Natural killer cell treated with Interleukin-12 subunit alpha and Interleukin-12 subunit beta and Interleukin-15 and Interleukin-18, amount 100 ng/mL, for 72 hours (primary cell): ENCODE data around the gene CDX2. TPM values are rescaled to one million over a fixed set of nuclear protein-coding genes. Genes with fewer than 3 reads are reported as not detected.

ENCODE experiments used
- ATAC-seq, 2 donors: fragments of 150-1000 bp; cut with Tn5 transposase in 1 of 2; sonication (Bioruptor Pico), chemical (Tn5 transposase) in 1 of 2; 2 replicates each; pipeline ENCODE4 v1.10.0; 2021
- DNase-seq: peaks from one replicate; pipeline ENCODE4 v3.0.0; 2022; ENCODE audit warnings: low spot score
- H3K27ac Mint-ChIP-seq, 2 donors: 1 replicate in 1 of 2; 2 replicates in 1 of 2; pipeline ENCODE4 v1.8.0; 2022; ENCODE audit warnings: mixed read lengths in 2 of 2, mild to moderate bottlenecking in 1 of 2, moderate library complexity in 1 of 2
- H3K27me3 Mint-ChIP-seq, 2 donors: 1 replicate in 1 of 2; 2 replicates in 1 of 2; pipeline ENCODE4 v1.8.0; 2022; ENCODE audit warnings: mixed read lengths in 2 of 2
- H3K36me3 Mint-ChIP-seq: one replicate; pipeline ENCODE4 v1.8.0; 2022; ENCODE audit warnings: mixed read lengths
- H3K4me1 Mint-ChIP-seq, 2 donors: 1 replicate in 1 of 2; 2 replicates in 1 of 2; pipeline ENCODE4 v1.8.0; 2022; ENCODE audit warnings: low read depth in 2 of 2, mixed read lengths in 2 of 2, mild to moderate bottlenecking in 1 of 2
- H3K4me3 Mint-ChIP-seq: one replicate; pipeline ENCODE4 v1.8.0; 2022; ENCODE audit warnings: mixed read lengths
- H3K9me3 Mint-ChIP-seq: 2 replicates; pipeline ENCODE4 v1.8.0; 2022; ENCODE audit warnings: mixed read lengths
- total RNA-seq, 2 donors: library from RNA; stranded (reverse); gene quantifications; one replicate each; pipeline ENCODE4 v1.2.3, GENCODE V29; 2022

CDX2 gene
- total RNA-seq, 2 donors from 2014 or later, result not detected

DNA sequence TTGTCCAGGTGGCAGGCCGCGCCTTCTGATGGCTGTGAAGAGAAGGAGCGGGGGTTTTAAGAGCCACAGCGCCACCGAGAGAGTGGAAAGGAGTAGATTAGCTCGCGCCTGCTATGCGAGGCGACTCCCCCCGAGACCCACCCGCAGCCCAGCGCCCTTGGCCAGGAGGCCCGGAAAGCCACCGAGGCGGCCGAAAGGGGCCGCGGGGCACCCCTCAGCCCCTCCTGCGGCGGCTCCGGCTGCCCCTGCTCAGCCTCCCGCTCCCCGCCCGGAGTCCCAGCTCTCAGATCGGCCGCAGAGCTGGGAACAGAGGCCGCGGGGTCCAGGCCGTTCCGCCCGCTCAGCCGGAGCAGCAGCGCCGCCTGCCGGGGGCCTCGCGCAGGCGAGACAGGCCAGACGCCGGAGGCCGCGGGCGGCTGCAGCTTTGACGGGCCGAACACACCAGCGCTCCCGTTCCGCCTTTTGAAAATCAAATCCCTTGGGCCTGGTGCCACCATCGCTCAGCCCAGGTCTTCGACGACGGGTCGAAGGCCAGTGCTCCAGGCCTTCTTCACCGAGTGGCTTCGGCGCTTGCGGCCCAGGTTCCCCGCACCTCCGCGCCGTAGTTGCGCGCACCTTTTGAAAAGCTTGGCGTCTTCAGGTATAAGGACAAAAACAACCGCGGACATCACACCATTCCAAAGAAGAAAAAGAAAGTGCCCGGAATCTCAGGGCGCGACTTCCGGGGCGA is 15.3 kb downstream of the CDX2 start:
- Mint-ChIP-seq H3K27ac (no peak overlapping the region), H3K36me3 (no peaks in the 10 kb centered on the region), H3K9me3 (no peaks in the 10 kb centered on the region), H3K27me3 (peaks cover 29 to 48% of the 10 kb centered on the region in 2 donors), H3K4me1 (peaks cover 7 to 9% of the 10 kb centered on the region in 2 donors), H3K4me3 (peak overlapping the region; percentile 71)
- DNase-seq, result no peak
- peak; percentile 93 to 96 for ATAC-seq

DNA sequence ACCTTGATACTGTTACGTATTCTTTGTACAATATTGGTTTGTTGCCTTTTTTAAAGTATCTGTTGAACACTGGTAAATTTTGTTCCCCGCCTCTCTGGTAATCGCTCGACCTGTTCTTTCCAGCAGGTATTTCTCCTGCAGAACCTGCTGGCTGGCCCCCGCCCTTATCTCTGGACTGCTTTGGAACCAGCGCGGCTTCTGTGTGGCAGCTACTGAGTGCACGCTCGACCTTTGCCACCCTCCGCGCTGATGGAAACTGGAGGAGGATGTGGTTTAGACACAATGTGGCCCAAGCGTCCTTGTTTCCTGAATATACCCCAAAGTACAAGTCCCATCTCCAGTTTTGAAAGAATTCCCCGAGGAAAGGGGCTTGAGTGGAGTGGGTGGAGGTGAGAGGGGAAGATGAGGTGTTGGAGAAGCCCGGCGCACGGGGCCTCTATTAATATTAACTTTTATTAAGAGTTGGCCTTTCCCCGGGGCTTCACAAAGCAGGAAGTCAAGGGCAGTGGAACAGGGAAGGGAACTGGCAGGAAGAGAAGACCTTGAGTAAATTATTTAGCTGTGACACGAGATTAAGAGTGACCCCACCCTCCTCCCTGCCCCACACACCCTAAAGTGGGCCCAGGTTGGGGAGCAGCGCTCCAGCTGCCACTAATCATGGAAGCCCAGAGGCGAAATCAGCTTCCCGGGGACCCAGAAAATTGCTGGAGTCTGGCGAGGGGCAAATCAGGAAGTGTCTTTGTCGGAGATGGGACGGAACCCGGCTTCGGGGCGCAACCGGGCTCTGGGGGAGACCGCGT is 16.0 kb downstream of the CDX2 start:
- H3K4me3 Mint-ChIP-seq, result peak overlapping the region; percentile 60
- H3K27ac Mint-ChIP-seq, result no peak overlapping the region
- ATAC-seq, result no peak

DNA sequence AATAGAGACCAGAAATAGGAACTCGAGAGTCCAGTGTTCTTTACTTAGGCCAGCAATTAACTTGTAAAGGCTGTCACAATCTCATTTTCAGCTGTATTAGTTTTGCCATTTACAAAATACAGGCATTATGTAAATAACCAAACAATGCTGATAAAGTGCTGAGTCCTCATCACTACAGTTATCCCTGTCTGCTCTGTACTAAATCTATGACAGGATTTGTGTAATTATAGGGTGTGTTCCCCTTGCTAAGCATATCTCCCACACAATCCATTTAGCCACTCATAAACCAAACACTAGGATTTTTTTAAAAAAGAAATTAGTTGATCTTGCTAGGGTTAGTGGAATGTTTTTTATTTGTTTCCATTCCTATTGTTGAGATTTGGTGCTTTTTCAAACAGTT is 26.1 kb downstream of the CDX2 start:
- H3K9me3 Mint-ChIP-seq, result no peaks in the 10 kb centered on the region
- no peaks in the 10 kb centered on the region for H3K4me1 Mint-ChIP-seq
- no peaks in the 10 kb centered on the region for H3K36me3 Mint-ChIP-seq
- ATAC-seq (no peak), DNase-seq (no peak)
- no peak overlapping the region for H3K27ac Mint-ChIP-seq
- H3K27me3 Mint-ChIP-seq, result peaks cover 19 to 21% of the 10 kb centered on the region in 2 donors
- H3K4me3 Mint-ChIP-seq, result no peak overlapping the region

More for the DNA sequence above, 16.0 kb downstream of the CDX2 start:
- peaks cover 7 to 9% of the 10 kb centered on the region in 2 donors for H3K4me1 Mint-ChIP-seq
- DNase-seq, result no peak
- no peaks in the 10 kb centered on the region for H3K9me3 Mint-ChIP-seq
- no peaks in the 10 kb centered on the region for H3K36me3 Mint-ChIP-seq
- peaks cover 33 to 43% of the 10 kb centered on the region in 2 donors for H3K27me3 Mint-ChIP-seq

DNA sequence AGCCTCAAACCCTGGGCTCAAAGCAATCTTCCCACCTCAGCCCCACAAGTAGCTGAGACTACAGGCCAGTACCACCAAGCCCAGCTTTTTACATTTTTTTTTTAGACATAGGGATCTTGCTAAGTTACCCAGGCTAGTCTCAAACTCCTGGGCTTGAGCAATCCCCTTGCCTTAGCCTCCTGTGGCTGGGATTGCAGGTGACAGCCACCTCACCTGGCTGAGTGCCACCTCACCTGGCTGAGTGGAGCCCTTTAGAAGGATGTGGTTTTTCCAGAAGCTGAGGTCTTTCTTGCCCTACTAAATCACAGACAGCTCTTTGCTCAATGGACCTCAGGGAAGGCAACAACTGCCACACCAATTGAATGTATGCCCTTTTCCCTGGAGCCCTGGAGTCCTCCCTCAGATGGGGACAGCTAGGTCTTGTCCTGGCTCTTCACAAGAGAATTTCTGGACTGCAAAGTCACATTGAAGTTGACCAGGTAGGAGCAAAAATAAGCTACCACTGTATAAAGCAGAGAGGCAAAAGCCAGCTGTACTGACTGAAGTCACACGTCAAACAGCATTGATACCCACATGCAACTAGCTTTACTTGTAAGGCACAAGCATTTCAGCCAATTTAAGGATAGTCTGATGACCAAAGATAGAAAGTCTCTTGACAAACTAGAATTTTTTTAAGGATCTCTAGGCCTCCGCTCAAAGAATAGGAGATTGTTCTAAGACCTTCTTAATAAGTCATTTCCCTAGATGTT is 35.4 kb downstream of the CDX2 start:
- H3K36me3 Mint-ChIP-seq, result no peaks in the 10 kb centered on the region
- no peaks in the 10 kb centered on the region for H3K9me3 Mint-ChIP-seq
- DNase-seq (no peak), ATAC-seq (no peak)
- no peak overlapping the region for H3K4me3 Mint-ChIP-seq
- H3K4me1 Mint-ChIP-seq, result no peaks in the 10 kb centered on the region
- peaks cover 23 to 38% of the 10 kb centered on the region in 2 donors for H3K27me3 Mint-ChIP-seq
- no peak overlapping the region for H3K27ac Mint-ChIP-seq

GRCh38 chr13:27933118-27933517 is 36.0 kb downstream of the CDX2 start:
- DNase-seq (no peak), ATAC-seq (no peak)
- Mint-ChIP-seq H3K36me3 (no peaks in the 10 kb centered on the region), H3K27me3 (peaks cover 26 to 41% of the 10 kb centered on the region in 2 donors), H3K9me3 (no peaks in the 10 kb centered on the region), H3K4me1 (no peaks in the 10 kb centered on the region), H3K27ac (no peak overlapping the region), H3K4me3 (no peak overlapping the region)

GRCh38 chr13:27929868-27930267 is 39.2 kb downstream of the CDX2 start:
- no peak overlapping the region for H3K4me3 Mint-ChIP-seq
- H3K4me1 Mint-ChIP-seq, result peaks cover 3 to 10% of the 10 kb centered on the region in 2 donors
- ATAC-seq, result no peak
- no peak overlapping the region for H3K27ac Mint-ChIP-seq
- no peak for DNase-seq
- no peaks in the 10 kb centered on the region for H3K9me3 Mint-ChIP-seq
- H3K36me3 Mint-ChIP-seq, result peaks cover 4% of the 10 kb centered on the region
- H3K27me3 Mint-ChIP-seq, result peaks cover 51 to 72% of the 10 kb centered on the region in 2 donors

- Mint-ChIP-seq H3K4me1 (peaks cover 3 to 10% of the 10 kb centered on the region in 2 donors), H3K36me3 (peaks cover 4% of the 10 kb centered on the region), H3K27me3 (peaks cover 53 to 74% of the 10 kb centered on the region in 2 donors), H3K27ac (no peak overlapping the region), H3K4me3 (no peak overlapping the region), H3K9me3 (no peaks in the 10 kb centered on the region)
- DNase-seq (no peak), ATAC-seq (no peak)
These were observed 40.0 kb downstream of the CDX2 start for GRCh38 chr13:27928805-27929753.

DNA sequence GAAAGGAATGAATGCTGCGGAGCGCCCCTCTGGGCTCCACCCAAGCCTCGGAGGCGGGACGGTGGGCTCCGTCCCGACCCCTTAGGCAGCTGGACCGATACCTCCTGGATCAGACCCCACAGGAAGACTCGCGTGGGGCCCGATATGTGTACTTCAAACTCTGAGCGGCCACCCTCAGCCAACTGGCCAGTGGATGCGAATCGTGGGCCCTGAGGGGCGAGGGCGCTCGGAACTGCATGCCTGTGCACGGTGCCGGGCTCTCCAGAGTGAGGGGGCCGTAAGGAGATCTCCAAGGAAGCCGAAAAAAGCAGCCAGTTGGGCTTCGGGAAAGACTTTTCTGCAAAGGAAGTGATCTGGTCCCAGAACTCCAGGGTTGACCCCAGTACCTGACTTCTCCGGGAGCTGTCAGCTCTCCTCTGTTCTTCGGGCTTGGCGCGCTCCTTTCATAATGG is 40.7 kb downstream of the CDX2 start:
- ATAC-seq, result no peak
- peaks cover 9% of the 10 kb centered on the region for H3K36me3 Mint-ChIP-seq
- H3K4me1 Mint-ChIP-seq, result peaks cover 6 to 10% of the 10 kb centered on the region in 2 donors
- no peaks in the 10 kb centered on the region for H3K9me3 Mint-ChIP-seq
- DNase-seq, result no peak
- peaks cover 59 to 74% of the 10 kb centered on the region in 2 donors for H3K27me3 Mint-ChIP-seq
- no peak overlapping the region for H3K4me3 Mint-ChIP-seq
- H3K27ac Mint-ChIP-seq, result no peak overlapping the region

GRCh38 chr13:27927444-27928352 is 41.4 kb downstream of the CDX2 start:
- ATAC-seq (no peak), DNase-seq (no peak)
- H3K4me1 Mint-ChIP-seq, result peaks cover 6 to 10% of the 10 kb centered on the region in 2 donors
- no peaks in the 10 kb centered on the region for H3K9me3 Mint-ChIP-seq
- H3K4me3 Mint-ChIP-seq, result peak overlapping the region; percentile 20
- peaks cover 63 to 80% of the 10 kb centered on the region in 2 donors for H3K27me3 Mint-ChIP-seq
- H3K36me3 Mint-ChIP-seq, result peaks cover 10% of the 10 kb centered on the region
- no peak overlapping the region for H3K27ac Mint-ChIP-seq

GRCh38 chr13:27926644-27927434 is 42.3 kb downstream of the CDX2 start:
- no peaks in the 10 kb centered on the region for H3K9me3 Mint-ChIP-seq
- peaks cover 64 to 76% of the 10 kb centered on the region in 2 donors for H3K27me3 Mint-ChIP-seq
- peaks cover 6 to 10% of the 10 kb centered on the region in 2 donors for H3K4me1 Mint-ChIP-seq
- no peak for ATAC-seq
- no peak for DNase-seq
- peaks cover 10% of the 10 kb centered on the region for H3K36me3 Mint-ChIP-seq
- no peak overlapping the region for H3K27ac Mint-ChIP-seq
- peak overlapping the region; percentile 20 for H3K4me3 Mint-ChIP-seq

DNA sequence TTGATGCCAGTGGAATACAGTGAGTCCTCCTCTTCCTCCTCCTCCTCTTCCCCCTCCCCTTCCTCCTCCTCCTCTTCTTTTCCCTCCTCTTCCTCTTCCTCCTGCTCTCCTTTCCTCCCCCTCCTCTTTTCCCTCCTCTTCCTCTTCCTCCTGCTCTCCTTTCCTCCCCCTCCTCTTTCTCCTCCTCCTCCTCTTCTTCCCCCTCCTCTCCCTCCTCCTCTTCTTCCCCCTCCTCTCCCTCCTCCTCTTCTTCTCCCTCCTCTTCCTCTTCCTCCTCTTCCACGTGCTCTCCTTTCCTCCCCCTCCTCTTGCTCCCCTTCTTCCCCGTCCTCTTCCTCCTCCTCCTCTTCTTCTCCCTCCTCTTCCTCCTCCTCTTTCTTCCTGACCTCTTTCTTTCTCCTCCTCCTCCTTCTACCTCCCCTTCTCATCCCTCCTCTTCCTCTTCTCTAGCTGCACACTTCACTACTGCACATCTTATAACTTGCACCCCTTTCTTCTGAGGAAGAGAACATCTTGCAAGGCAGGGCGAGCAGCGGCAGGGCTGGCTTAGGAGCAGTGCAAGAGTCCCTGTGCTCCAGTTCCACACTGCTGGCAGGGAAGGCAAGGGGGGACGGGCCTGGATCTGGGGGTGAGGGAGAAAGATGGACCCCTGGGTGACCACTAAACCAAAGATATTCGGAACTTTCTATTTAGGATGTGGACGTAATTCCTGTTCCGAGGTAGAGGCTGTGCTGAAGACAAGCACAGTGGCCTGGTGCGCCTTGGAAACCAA is 43.7 kb downstream of the CDX2 start:
- no peak for ATAC-seq
- Mint-ChIP-seq H3K4me3 (no peak overlapping the region), H3K27me3 (peaks cover 60 to 62% of the 10 kb centered on the region in 2 donors), H3K9me3 (no peaks in the 10 kb centered on the region), H3K27ac (no peak overlapping the region), H3K36me3 (peaks cover 10% of the 10 kb centered on the region), H3K4me1 (peaks cover 11 to 14% of the 10 kb centered on the region in 2 donors)
- DNase-seq, result no peak
